K562 (cell line): ENCODE measurements around the gene QKI. TPM values are rescaled to one million over a fixed set of nuclear protein-coding genes. Genes with fewer than 3 reads are reported as not detected.

ENCODE experiments used
- CBFA2T3 ChIP-seq: fragments of 450-650 bp; IDR thresholded peaks from 2 replicates; pipeline ENCODE4 v1.6.1; 2017
- FOS ChIP-seq: IDR thresholded peaks from 3 replicates; pipeline ENCODE4 v1.6.1; 2011; ENCODE audit not compliant: insufficient read length; ENCODE audit errors: extremely low read depth
- FOSL1 ChIP-seq: fragments of 200-800 bp; sonication (Bioruptor generic); conservative IDR thresholded peaks from 2 replicates; pipeline ENCODE4 v1.6.1; 2016; ENCODE audit warnings: missing genetic modification characterization, missing compliant biosample characterization
- FOXM1 ChIP-seq, 2 experiments: fragments of 450-650 bp in 1 of 2; sonication (generic) in 1 of 2; formaldehyde crosslinking in 1 of 2; IDR thresholded peaks; 2 replicates each; pipeline versions ENCODE4 v1.6.1 to v1.9.0; 2017 to 2022; ENCODE audit warnings: low read depth in 2 of 2, mild to moderate bottlenecking in 2 of 2, missing genetic modification reagents in 1 of 2, moderate library complexity in 1 of 2
- HMG20B ChIP-seq: fragments of 250-450 bp; sonication (Bioruptor Pico); IDR thresholded peaks from 2 replicates; pipeline ENCODE4 v1.5.0; 2021; ENCODE audit warnings: mild to moderate bottlenecking
- HNRNPLL ChIP-seq: fragments of 200-400 bp; formaldehyde crosslinking; IDR thresholded peaks from 2 replicates; pipeline ENCODE4 v1.6.1; 2017; ENCODE audit warnings: low read length, low read depth, mild to moderate bottlenecking; ENCODE audit not compliant: poor library complexity, severe bottlenecking
- RBFOX2 ChIP-seq: fragments of 200-400 bp; formaldehyde crosslinking; IDR thresholded peaks from 2 replicates; pipeline ENCODE4 v1.6.1; 2017; ENCODE audit warnings: low read depth, mild to moderate bottlenecking, low read length, moderate library complexity
- TAF9B ChIP-seq: fragments of 450-650 bp; IDR thresholded peaks from 2 replicates; pipeline ENCODE4 v1.6.1; 2018; ENCODE audit warnings: mild to moderate bottlenecking; ENCODE audit not compliant: partially characterized antibody
- TAL1 ChIP-seq: fragments of 450-650 bp; IDR thresholded peaks from 2 replicates; pipeline ENCODE4 v1.6.1; 2016; ENCODE audit warnings: mild to moderate bottlenecking
- U2AF2 ChIP-seq: fragments of 200-400 bp; formaldehyde crosslinking; optimal IDR thresholded peaks from 2 replicates; pipeline ENCODE3; 2017; ENCODE audit warnings: low read depth, mild to moderate bottlenecking, low read length
- ZEB2 ChIP-seq: fragments of 450-650 bp; IDR thresholded peaks from 2 replicates; pipeline ENCODE4 v1.6.1; 2016
- ZNF140 ChIP-seq: fragments of 250-450 bp; sonication (Bioruptor Pico); IDR thresholded peaks from 2 replicates; pipeline ENCODE4 v1.8.0; 2021; ENCODE audit warnings: moderate library complexity, mild to moderate bottlenecking, inconsistent platforms
- ZNF384 ChIP-seq: IDR thresholded peaks from 2 replicates; pipeline ENCODE4 v1.6.1; 2012; ENCODE audit warnings: low read depth, low read length, improper control_type of control experiment
- polyA plus RNA-seq, 8 experiments: library from polyadenylated mRNA; depleted of rRNA in 4 of 8; stranded (reverse) in 5 of 8; unstranded in 3 of 8; fragments of >200 nt; fragmentation: Nextera tagmentation in 2 of 8; fragmentation: Illumina TruSeq in 1 of 8; extraction: Ambion mirVana in 2 of 8; extraction: Trizol in 1 of 8; gene quantifications; 2 replicates each; pipeline versions ENCODE4 v1.2.1 to v1.2.3, GENCODE V29; 2011 to 2014; ENCODE audit warnings: inconsistent platforms in 1 of 8, missing spikeins in 1 of 8
- total RNA-seq, 7 experiments: library from RNA; depleted of rRNA in 6 of 7; stranded (reverse); fragments of >200 nt in 6 of 7; fragmentation: Illumina TruSeq in 2 of 7; extraction: Trizol in 2 of 7; gene quantifications; 2 replicates each; pipeline versions ENCODE4 v1.2.1 to v1.2.3, GENCODE V29; 2011 to 2021; ENCODE audit warnings: low replicate concordance in 1 of 7
- TF ChIP-seq, protein P1 (sequence below): fragments of 250-450 bp; sonication (Bioruptor Pico); IDR thresholded peaks from 2 replicates; pipeline ENCODE4 v1.4.0; 2020; ENCODE audit warnings: mild to moderate bottlenecking, moderate library complexity
- TF ChIP-seq, protein P2 (sequence below), 2 experiments: fragments of 450-650 bp; IDR thresholded peaks; 2 replicates each; pipeline ENCODE4 v1.6.1; 2016
- TF ChIP-seq, protein P3 (sequence below): fragments of 450-650 bp; IDR thresholded peaks from 2 replicates; pipeline ENCODE4 v1.6.1; 2018; ENCODE audit not compliant: partially characterized antibody
- TF ChIP-seq, protein P4 (sequence below): fragments of 450-650 bp; formaldehyde crosslinking; IDR thresholded peaks from 2 replicates; pipeline ENCODE4 v1.4.0; 2020; ENCODE audit warnings: mild to moderate bottlenecking
- TF ChIP-seq, protein P5 (sequence below): fragments of 450-650 bp; IDR thresholded peaks from one replicate; pipeline ENCODE4 v1.6.1; 2018; ENCODE audit warnings: mild to moderate bottlenecking, moderate library complexity; ENCODE audit not compliant: partially characterized antibody

QKI gene
- total and polyA plus RNA-seq, 9 of the 15 experiments (the other 6 are each of a cell fraction or from before 2014, with no cell fraction given): 20.4 to 215 (median 123) TPM

DNA sequence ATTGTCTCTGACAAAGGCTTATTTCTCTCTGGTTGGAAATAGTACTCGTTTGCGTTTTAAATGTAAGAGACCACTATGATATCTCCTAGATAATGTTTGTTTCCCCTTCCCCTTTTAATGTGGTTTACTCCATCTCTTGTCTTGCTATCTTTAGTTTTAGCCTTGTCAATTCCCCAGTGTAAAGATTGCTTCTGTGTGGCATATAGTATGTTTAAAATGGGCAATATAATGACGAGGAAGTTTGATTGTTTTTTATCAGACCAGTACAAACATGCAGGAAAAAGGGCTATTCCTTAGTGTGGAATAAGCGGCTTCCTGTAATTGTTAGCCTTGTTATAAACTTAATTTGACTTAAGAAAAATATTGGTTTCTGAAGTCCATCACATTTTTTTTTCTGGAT, 3.1 kb downstream of the QKI start (continued):
- TF ChIP-seq, protein P1, sequence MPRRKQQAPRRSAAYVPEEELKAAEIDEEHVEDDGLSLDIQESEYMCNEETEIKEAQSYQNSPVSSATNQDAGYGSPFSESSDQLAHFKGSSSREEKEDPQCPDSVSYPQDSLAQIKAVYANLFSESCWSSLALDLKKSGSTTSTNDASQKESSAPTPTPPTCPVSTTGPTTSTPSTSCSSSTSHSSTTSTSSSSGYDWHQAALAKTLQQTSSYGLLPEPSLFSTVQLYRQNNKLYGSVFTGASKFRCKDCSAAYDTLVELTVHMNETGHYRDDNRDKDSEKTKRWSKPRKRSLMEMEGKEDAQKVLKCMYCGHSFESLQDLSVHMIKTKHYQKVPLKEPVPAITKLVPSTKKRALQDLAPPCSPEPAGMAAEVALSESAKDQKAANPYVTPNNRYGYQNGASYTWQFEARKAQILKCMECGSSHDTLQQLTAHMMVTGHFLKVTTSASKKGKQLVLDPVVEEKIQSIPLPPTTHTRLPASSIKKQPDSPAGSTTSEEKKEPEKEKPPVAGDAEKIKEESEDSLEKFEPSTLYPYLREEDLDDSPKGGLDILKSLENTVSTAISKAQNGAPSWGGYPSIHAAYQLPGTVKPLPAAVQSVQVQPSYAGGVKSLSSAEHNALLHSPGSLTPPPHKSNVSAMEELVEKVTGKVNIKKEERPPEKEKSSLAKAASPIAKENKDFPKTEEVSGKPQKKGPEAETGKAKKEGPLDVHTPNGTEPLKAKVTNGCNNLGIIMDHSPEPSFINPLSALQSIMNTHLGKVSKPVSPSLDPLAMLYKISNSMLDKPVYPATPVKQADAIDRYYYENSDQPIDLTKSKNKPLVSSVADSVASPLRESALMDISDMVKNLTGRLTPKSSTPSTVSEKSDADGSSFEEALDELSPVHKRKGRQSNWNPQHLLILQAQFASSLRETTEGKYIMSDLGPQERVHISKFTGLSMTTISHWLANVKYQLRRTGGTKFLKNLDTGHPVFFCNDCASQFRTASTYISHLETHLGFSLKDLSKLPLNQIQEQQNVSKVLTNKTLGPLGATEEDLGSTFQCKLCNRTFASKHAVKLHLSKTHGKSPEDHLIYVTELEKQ (CRISPR knock-in tag): no peak
- TF ChIP-seq TAF9B (no peak), FOXM1 (IDR thresholded peaks at IDR 0.05; ENCODE audit: low read depth) (no peak), FOXM1 (CRISPR knock-in tag; IDR thresholded peaks at IDR 0.05; ENCODE audit: low read depth) (no peak), FOSL1 (tag) (no peak), HMG20B (CRISPR knock-in tag) (no peak), ZEB2 (no peak), U2AF2 (no peak), FOS (no peak), RBFOX2 (peak; percentile 53; the same call in 1 of the 2 replicates), HNRNPLL (no peak), TAL1 (no peak), ZNF384 (0 out of 2 replicates have a peak, but pooled peaks have one; percentile 4), ZNF140 (CRISPR knock-in tag) (no peak), CBFA2T3 (peak; percentile 24; the same call in 1 of the 2 replicates)
- TF ChIP-seq, protein P2, sequence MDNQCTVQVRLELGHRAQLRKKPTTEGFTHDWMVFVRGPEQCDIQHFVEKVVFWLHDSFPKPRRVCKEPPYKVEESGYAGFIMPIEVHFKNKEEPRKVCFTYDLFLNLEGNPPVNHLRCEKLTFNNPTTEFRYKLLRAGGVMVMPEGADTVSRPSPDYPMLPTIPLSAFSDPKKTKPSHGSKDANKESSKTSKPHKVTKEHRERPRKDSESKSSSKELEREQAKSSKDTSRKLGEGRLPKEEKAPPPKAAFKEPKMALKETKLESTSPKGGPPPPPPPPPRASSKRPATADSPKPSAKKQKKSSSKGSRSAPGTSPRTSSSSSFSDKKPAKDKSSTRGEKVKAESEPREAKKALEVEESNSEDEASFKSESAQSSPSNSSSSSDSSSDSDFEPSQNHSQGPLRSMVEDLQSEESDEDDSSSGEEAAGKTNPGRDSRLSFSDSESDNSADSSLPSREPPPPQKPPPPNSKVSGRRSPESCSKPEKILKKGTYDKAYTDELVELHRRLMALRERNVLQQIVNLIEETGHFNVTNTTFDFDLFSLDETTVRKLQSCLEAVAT (IDR thresholded peaks at IDR 0.05): peak; percentile 63 to 71; a peak in 2 of 4 replicates
- TF ChIP-seq, protein P3, sequence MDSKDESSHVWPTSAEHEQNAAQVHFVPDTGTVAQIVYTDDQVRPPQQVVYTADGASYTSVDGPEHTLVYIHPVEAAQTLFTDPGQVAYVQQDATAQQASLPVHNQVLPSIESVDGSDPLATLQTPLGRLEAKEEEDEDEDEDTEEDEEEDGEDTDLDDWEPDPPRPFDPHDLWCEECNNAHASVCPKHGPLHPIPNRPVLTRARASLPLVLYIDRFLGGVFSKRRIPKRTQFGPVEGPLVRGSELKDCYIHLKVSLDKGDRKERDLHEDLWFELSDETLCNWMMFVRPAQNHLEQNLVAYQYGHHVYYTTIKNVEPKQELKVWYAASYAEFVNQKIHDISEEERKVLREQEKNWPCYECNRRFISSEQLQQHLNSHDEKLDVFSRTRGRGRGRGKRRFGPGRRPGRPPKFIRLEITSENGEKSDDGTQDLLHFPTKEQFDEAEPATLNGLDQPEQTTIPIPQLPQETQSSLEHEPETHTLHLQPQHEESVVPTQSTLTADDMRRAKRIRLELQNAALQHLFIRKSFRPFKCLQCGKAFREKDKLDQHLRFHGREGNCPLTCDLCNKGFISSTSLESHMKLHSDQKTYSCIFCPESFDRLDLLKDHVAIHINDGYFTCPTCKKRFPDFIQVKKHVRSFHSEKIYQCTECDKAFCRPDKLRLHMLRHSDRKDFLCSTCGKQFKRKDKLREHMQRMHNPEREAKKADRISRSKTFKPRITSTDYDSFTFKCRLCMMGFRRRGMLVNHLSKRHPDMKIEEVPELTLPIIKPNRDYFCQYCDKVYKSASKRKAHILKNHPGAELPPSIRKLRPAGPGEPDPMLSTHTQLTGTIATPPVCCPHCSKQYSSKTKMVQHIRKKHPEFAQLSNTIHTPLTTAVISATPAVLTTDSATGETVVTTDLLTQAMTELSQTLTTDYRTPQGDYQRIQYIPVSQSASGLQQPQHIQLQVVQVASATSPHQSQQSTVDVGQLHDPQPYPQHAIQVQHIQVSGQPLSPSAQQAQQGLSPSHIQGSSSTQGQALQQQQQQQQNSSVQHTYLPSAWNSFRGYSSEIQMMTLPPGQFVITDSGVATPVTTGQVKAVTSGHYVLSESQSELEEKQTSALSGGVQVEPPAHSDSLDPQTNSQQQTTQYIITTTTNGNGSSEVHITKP: peak; percentile 71
- TF ChIP-seq, protein P4, sequence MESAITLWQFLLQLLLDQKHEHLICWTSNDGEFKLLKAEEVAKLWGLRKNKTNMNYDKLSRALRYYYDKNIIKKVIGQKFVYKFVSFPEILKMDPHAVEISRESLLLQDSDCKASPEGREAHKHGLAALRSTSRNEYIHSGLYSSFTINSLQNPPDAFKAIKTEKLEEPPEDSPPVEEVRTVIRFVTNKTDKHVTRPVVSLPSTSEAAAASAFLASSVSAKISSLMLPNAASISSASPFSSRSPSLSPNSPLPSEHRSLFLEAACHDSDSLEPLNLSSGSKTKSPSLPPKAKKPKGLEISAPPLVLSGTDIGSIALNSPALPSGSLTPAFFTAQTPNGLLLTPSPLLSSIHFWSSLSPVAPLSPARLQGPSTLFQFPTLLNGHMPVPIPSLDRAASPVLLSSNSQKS (CRISPR knock-in tag): no peak
- TF ChIP-seq, protein P5, sequence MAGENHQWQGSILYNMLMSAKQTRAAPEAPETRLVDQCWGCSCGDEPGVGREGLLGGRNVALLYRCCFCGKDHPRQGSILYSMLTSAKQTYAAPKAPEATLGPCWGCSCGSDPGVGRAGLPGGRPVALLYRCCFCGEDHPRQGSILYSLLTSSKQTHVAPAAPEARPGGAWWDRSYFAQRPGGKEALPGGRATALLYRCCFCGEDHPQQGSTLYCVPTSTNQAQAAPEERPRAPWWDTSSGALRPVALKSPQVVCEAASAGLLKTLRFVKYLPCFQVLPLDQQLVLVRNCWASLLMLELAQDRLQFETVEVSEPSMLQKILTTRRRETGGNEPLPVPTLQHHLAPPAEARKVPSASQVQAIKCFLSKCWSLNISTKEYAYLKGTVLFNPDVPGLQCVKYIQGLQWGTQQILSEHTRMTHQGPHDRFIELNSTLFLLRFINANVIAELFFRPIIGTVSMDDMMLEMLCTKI: no peak
